Transverse colon (tissue), 4 donors: ENCODE data around the gene ADIPOR2. TPM values are rescaled to one million over a fixed set of nuclear protein-coding genes. Genes with fewer than 3 reads are reported as not detected.

ENCODE experiments used
- DNase-seq: peaks from one replicate; pipeline ENCODE4 v3.0.0-alpha.2; 2019
- H3K27ac ChIP-seq, 4 donors: fragments of 200-600 bp; sonication (generic); 2 replicates each; pipeline ENCODE4 v1.5.1; 2016 to 2018; ENCODE audit warnings: inconsistent platforms in 4 of 4
- H3K27me3 ChIP-seq: fragments of 200-600 bp; sonication (generic); 2 replicates; pipeline ENCODE4 v1.5.1; 2017; ENCODE audit warnings: inconsistent platforms
- H3K36me3 ChIP-seq, 4 donors: fragments of 200-600 bp; sonication (generic); 2 replicates each; pipeline ENCODE4 v1.5.1; 2017 to 2019; ENCODE audit warnings: inconsistent platforms in 4 of 4
- H3K4me1 ChIP-seq, 4 donors: fragments of 200-600 bp; sonication (generic); 2 replicates each; pipeline ENCODE4 v1.5.1; 2017 to 2020; ENCODE audit warnings: inconsistent platforms in 4 of 4
- H3K4me3 ChIP-seq, 4 donors: fragments of 200-600 bp; sonication (generic); 1 replicate in 1 of 4; 2 replicates in 3 of 4; pipeline versions ENCODE4 v1.5.1 to v1.6.1; 2017 to 2019; ENCODE audit warnings: inconsistent platforms in 4 of 4
- H3K9me3 ChIP-seq, 2 donors: fragments of 200-600 bp; sonication (generic); 2 replicates each; pipeline ENCODE4 v1.5.1; 2017 to 2019; ENCODE audit warnings: inconsistent platforms in 2 of 2
- EP300 ChIP-seq: sonication (generic); formaldehyde crosslinking; IDR thresholded peaks from one replicate; pipeline ENCODE4 v1.6.1; 2017; ENCODE audit warnings: antibody characterized with exemption, low read depth
- POLR2A ChIP-seq: fragments of 450-650 bp; IDR thresholded peaks from one replicate; pipeline ENCODE4 v1.6.1; 2016; ENCODE audit warnings: antibody characterized with exemption, mild to moderate bottlenecking, moderate library complexity
- POLR2AphosphoS5 ChIP-seq, 3 donors: sonication (generic); formaldehyde crosslinking; IDR thresholded peaks; one replicate each; pipeline ENCODE4 v1.6.1; 2016; ENCODE audit warnings: antibody characterized with exemption in 3 of 3
- WGBS, 2 donors: methylation state at CpG; one replicate each; pipeline ENCODE4 v1.1.5; 2018; ENCODE audit warnings: low coverage in 1 of 2; 5-methylcytosine and 5-hydroxymethylcytosine counted together
- in situ Hi-C, 4 donors: fragments of 200-750 bp; cut with MboI; loops; one replicate each; pipeline versions ENCODE4 v1.15.0 to v1.15.1; 2017; ENCODE audit warnings: low sequenced_read_pairs in 3 of 4, low pct_ligation_motif_present in 1 of 4, low pct_unique_long_range_greater_than_20kb in 1 of 4
- intact Hi-C: fragments of 100-400 bp; cut with DNase I; formaldehyde crosslinking; loops from one replicate; pipeline ENCODE4 v1.15.1; 2023; ENCODE audit warnings: low total_unique reads
- total RNA-seq, 4 donors: library from RNA; depleted of rRNA; stranded (reverse); fragments of >200 nt; gene quantifications; one replicate each; pipeline ENCODE4 v1.1.0, GENCODE V29; 2016
- TF ChIP-seq, protein P1 (sequence below), 5 experiments: fragments of 200-600 bp in 3 of 5; fragments of 450-650 bp in 2 of 5; sonication (generic) in 3 of 5; IDR thresholded peaks; 1 replicate in 2 of 5; 2 replicates in 3 of 5; pipeline ENCODE4 v1.5.1; 2016 to 2017; ENCODE audit warnings: antibody characterized with exemption in 5 of 5, inconsistent platforms in 3 of 5, mild to moderate bottlenecking in 2 of 5, moderate library complexity in 1 of 5

The ADIPOR2 gene
- total RNA-seq, 4 donors from 2014 or later, result 27.9 to 74.2 (median 52.1) TPM

- H3K9me3 ChIP-seq, result peaks cover 5 to 11% of the 10 kb centered on the region in 2 donors
- TF ChIP-seq POLR2A, result no peak
- TF ChIP-seq POLR2AphosphoS5 (IDR thresholded peaks at IDR 0.05), result no peak
- TF ChIP-seq, protein P1, sequence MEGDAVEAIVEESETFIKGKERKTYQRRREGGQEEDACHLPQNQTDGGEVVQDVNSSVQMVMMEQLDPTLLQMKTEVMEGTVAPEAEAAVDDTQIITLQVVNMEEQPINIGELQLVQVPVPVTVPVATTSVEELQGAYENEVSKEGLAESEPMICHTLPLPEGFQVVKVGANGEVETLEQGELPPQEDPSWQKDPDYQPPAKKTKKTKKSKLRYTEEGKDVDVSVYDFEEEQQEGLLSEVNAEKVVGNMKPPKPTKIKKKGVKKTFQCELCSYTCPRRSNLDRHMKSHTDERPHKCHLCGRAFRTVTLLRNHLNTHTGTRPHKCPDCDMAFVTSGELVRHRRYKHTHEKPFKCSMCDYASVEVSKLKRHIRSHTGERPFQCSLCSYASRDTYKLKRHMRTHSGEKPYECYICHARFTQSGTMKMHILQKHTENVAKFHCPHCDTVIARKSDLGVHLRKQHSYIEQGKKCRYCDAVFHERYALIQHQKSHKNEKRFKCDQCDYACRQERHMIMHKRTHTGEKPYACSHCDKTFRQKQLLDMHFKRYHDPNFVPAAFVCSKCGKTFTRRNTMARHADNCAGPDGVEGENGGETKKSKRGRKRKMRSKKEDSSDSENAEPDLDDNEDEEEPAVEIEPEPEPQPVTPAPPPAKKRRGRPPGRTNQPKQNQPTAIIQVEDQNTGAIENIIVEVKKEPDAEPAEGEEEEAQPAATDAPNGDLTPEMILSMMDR (IDR thresholded peaks at IDR 0.05), result no peak
- no peak for TF ChIP-seq EP300
- no peak for DNase-seq
- peaks cover 0 to 25% (median 11%) of the 10 kb centered on the region in 4 donors for H3K4me1 ChIP-seq
- H3K4me3 ChIP-seq, result no peak overlapping the region
- no peaks in the 10 kb centered on the region for H3K27me3 ChIP-seq
- no peak overlapping the region for H3K27ac ChIP-seq
- H3K36me3 ChIP-seq, result peaks cover 0 to 10% (median 0%) of the 10 kb centered on the region in 4 donors
- WGBS, 2 donors, result 90 to 95% methylated on average over 2 of the region's 2 CpGs
- intact Hi-C loops (no loop called here), in situ Hi-C loops (no loop called here)
Observed at GRCh38 chr12:1744932-1745331, 54.1 kb downstream of the ADIPOR2 start.

DNA sequence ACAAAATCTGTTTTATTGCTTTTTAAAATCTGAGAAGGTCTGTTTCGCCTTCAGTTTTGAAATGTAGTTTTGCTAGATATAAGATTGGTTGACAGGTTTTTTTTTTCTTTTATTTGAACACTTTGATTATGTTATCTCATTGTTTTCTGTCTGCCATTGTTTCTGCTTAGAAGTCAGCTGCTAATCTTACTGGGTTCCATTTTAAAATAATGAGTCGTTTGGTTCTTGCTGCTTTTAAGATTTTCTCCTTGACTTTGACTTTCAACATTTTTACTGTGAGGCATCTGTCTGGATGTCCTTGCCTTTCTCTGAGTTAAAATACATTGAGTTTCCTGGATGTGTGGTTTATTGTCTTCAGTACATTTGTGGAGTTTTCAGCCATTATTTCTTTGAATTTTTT is 56.7 kb downstream of the ADIPOR2 start:
- no peak for DNase-seq
- in situ Hi-C loops, result no loop called here
- peaks cover 0 to 10% (median 0%) of the 10 kb centered on the region in 4 donors for H3K36me3 ChIP-seq
- peaks cover 5 to 11% of the 10 kb centered on the region in 2 donors for H3K9me3 ChIP-seq
- TF ChIP-seq POLR2AphosphoS5 (IDR thresholded peaks at IDR 0.05) (no peak), POLR2A (no peak), EP300 (no peak)
- TF ChIP-seq, protein P1 (IDR thresholded peaks at IDR 0.05), result no peak
- no peak overlapping the region for H3K27ac ChIP-seq
- intact Hi-C loops, result no loop called here
- WGBS, 2 donors, result 95 to 100% methylated on average over 2 of the region's 2 CpGs
- H3K4me1 ChIP-seq, result no peaks in the 10 kb centered on the region
- no peak overlapping the region for H3K4me3 ChIP-seq
- H3K27me3 ChIP-seq, result no peaks in the 10 kb centered on the region

DNA sequence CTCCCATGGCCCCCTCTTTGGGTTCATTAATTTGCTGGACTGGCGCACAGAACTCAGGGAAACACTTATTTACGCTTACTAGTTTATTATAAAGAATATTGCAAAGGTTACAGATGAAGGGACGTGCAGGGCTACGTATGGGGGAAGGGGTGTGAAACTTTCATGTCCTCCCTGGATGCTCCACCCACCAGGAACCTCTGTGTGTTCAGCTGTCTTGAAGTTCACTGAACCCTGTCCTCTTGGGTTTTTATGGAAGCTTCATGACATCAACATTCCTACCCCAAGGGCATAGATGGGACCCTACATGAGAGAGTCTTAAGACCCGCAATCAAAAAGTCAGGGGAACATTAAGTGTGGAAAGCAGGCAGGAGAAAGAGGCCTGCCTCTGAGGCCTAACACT is 58.1 kb downstream of the ADIPOR2 start:
- H3K4me3 ChIP-seq, result no peak overlapping the region
- in situ Hi-C loops, result no loop called here
- H3K27me3 ChIP-seq, result no peaks in the 10 kb centered on the region
- DNase-seq, result no peak
- TF ChIP-seq, protein P1 (IDR thresholded peaks at IDR 0.05), result no peak
- TF ChIP-seq EP300 (no peak), POLR2A (no peak), POLR2AphosphoS5 (IDR thresholded peaks at IDR 0.05) (no peak)
- WGBS, 2 donors, result 98 to 99% methylated on average over 5 of the region's 5 CpGs
- H3K4me1 ChIP-seq, result no peaks in the 10 kb centered on the region
- H3K9me3 ChIP-seq, result peaks cover 5 to 11% of the 10 kb centered on the region in 2 donors
- no peak overlapping the region for H3K27ac ChIP-seq
- peaks cover 0 to 10% (median 0%) of the 10 kb centered on the region in 4 donors for H3K36me3 ChIP-seq
- intact Hi-C loops, result no loop called here

- 92 to 96% methylated on average over 3 of the region's 3 CpGs for WGBS, 2 donors
- intact Hi-C loops, result loop anchor here (10.0 kb wide), 1 partner anchor 55 kb away; the partner anchor contains the start of gene ADIPOR2
- H3K27ac ChIP-seq, result no peak overlapping the region
Observed at GRCh38 chr12:1750300-1750699, 59.4 kb downstream of the ADIPOR2 start.

More at GRCh38 chr12:1750300-1750699, 59.4 kb downstream of the ADIPOR2 start:
- in situ Hi-C loops, result no loop called here
- TF ChIP-seq EP300, result no peak
- TF ChIP-seq, protein P1 (IDR thresholded peaks at IDR 0.05), result no peak
- no peak for TF ChIP-seq POLR2AphosphoS5 (IDR thresholded peaks at IDR 0.05)
- no peak for TF ChIP-seq POLR2A
- DNase-seq, result no peak
- no peak overlapping the region for H3K4me3 ChIP-seq
- no peaks in the 10 kb centered on the region for H3K27me3 ChIP-seq
- H3K9me3 ChIP-seq, result peaks cover 5 to 11% of the 10 kb centered on the region in 2 donors
- no peaks in the 10 kb centered on the region for H3K4me1 ChIP-seq
- H3K36me3 ChIP-seq, result peaks cover 0 to 19% (median 0%) of the 10 kb centered on the region in 4 donors
